Measurements from ENCODE around the gene COL15A1.

COL15A1 gene

GRCh38 chr9:99108131-99108530 is 164.4 kb downstream of the COL15A1 start:
- peak; percentile 68 to 75 for DNase-seq (ENCODE audit: low read depth in 1 of 2, low spot score in 1 of 2)
- peak overlapping the region; percentile 87 for H3K27ac ChIP-seq (replicated peaks)
- no peak for TF ChIP-seq POLR2AphosphoS5 (IDR thresholded peaks at IDR 0.05; ENCODE audit: low read depth)
- TF ChIP-seq GABPA (IDR thresholded peaks at IDR 0.05; ENCODE audit: low read depth) = no peak
- TF ChIP-seq REST (IDR thresholded peaks at IDR 0.05; ENCODE audit: insufficient replicate concordance, low read depth) = no peak
- H3K4me3 ChIP-seq (replicated peaks; ENCODE audit: insufficient read depth, low read length) = peak overlapping the region; percentile 79
- H3K27me3 ChIP-seq (ENCODE audit: insufficient read depth, poor library complexity, severe bottlenecking) = no peaks in the 10 kb centered on the region

- Histone ChIP-seq H3K27me3 (ENCODE audit: insufficient read depth, poor library complexity, severe bottlenecking) (no peaks in the 10 kb centered on the region), H3K27ac (replicated peaks) (peak overlapping the region; percentile 87), H3K4me3 (replicated peaks; ENCODE audit: insufficient read depth, low read length) (no peak overlapping the region)
- peak; percentile 93 to 96 for DNase-seq (ENCODE audit: low read depth in 1 of 2, low spot score in 1 of 2)
- no peak for TF ChIP-seq SPI1 (IDR thresholded peaks at IDR 0.05; ENCODE audit: borderline replicate concordance, low read depth)
- TF ChIP-seq REST (IDR thresholded peaks at IDR 0.05; ENCODE audit: insufficient replicate concordance, low read depth) = no peak
- peak; percentile 93 for TF ChIP-seq POLR2AphosphoS5 (IDR thresholded peaks at IDR 0.05; ENCODE audit: low read depth)
- TF ChIP-seq CTCF (IDR thresholded peaks at IDR 0.05; ENCODE audit: insufficient read depth, low read length) = no peak
- peak; percentile 40; the same call in 1 of the 2 replicates for TF ChIP-seq GABPA (IDR thresholded peaks at IDR 0.05; ENCODE audit: low read depth)
These were observed 165.8 kb downstream of the COL15A1 start for GRCh38 chr9:99109522-99109921.

GRCh38 chr9:99112750-99113413 is 169.2 kb downstream of the COL15A1 start:
- H3K27me3 ChIP-seq (ENCODE audit: insufficient read depth, poor library complexity, severe bottlenecking) = no peaks in the 10 kb centered on the region
- DNase-seq (ENCODE audit: low read depth in 1 of 2, low spot score in 1 of 2) = peak in 1 of 2 experiments; percentile 20
- no peak overlapping the region for H3K27ac ChIP-seq (replicated peaks)
- TF ChIP-seq REST (IDR thresholded peaks at IDR 0.05; ENCODE audit: insufficient replicate concordance, low read depth) (no peak), CTCF (IDR thresholded peaks at IDR 0.05; ENCODE audit: insufficient read depth, low read length) (no peak), GABPA (IDR thresholded peaks at IDR 0.05; ENCODE audit: low read depth) (no peak), POLR2AphosphoS5 (IDR thresholded peaks at IDR 0.05; ENCODE audit: low read depth) (no peak), SPI1 (IDR thresholded peaks at IDR 0.05; ENCODE audit: borderline replicate concordance, low read depth) (peak; percentile 29; the same call in 1 of the 2 replicates)
- no peak overlapping the region for H3K4me3 ChIP-seq (replicated peaks; ENCODE audit: insufficient read depth, low read length)
